T-helper 22 cell (primary cell): Measurements from ENCODE around the gene OR1F1.
A peak's percentile ranks its signal among the peaks of the same experiment; 100 is the strongest.
"Not testable (repeated sequence)": the region's sequence is repeated elsewhere in the genome, so short reads cannot be mapped to it uniquely, and the experiment has no call there.

ENCODE experiments used
- DNase-seq: peaks from one replicate; pipeline ENCODE4 v3.0.0-alpha.2; 2020; ENCODE audit warnings: low read depth

Gene OR1F1

DNA sequence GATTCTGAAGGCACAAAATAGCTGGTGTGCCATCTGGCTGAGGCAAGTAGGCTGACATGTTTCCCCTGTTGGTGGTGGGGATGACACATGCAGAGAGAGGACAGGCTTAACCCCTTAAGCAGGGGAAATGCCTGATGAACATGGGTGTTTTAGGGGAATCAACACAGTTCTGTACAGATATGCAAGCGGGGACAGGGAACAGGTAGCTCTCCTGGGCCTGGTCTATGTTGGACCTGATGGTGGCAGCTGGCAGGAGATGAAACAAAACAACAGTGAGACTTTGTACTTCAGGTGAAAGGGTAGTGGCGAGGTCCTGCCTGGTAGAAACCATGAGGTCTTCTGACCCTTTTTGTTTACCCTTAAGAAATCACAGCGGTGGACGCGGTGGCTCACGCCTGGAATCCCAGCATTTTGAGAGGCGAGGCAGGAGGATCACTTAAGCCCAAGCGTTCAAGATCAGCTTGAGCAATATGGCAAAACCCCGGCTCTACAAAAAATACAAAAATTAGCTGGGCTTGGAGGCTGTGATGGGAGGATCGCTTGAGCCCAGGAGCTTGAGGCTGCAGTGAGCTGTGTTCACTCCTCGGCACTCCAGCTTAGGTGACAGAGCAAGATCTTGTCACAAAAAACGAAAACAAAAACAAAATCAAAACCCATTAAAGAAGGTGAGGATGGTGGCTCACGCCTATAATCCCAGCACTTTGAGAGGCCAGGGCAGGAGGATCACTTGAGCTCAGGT, 10.5 kb downstream of the OR1F1 start:
- no peak for DNase-seq

DNA sequence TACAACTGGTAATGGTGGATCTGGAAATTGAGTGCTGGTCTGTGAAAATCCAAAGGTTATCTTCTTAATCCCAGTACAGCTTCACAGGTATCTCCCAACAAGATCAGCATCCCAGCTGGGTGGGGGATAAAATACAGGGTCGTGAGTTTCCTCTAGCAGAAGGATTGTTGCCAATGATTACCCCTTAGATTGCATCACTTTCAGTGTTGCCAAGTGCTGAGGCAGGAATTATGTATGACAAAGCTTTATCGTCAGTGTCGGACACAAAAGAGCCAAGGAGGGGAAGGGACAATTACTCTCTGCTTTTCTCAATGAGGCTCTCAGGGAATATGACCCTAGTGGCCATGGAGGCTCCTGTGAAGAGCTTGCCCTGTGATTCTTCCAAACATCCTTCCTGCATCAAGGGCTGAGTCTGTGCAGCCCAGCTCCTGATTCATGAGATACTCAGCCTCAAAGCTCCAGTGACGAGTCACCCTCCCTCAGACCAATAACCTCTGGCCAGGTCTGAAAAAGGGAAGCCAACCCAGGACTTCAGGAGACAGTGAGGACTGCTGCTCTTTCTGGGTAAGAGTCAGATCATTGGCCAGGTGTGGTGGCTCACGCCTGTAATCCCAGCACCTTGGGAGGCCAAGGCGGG, 15.0 kb downstream of the OR1F1 start:
- no peak for DNase-seq

DNA sequence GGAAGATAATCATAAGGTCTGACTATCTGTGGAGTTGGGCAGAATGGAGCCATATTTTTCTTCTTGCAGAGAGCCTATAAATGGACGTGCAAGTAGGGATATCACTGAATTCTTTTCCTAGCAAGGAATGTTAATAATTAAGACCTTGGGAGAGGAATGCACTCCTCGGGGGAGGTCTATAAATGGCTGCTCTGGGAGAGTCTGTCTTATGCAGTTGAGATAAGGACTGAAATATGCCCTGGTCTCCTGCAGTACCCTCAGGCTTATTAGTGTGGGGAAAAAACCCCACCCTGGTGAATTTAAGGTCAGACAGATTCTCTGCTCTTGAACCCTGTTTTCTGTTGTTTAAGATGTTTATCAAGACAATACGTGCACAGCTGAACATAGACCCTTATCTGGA, 17.9 kb downstream of the OR1F1 start:
- DNase-seq: not testable (repeated sequence)

DNA sequence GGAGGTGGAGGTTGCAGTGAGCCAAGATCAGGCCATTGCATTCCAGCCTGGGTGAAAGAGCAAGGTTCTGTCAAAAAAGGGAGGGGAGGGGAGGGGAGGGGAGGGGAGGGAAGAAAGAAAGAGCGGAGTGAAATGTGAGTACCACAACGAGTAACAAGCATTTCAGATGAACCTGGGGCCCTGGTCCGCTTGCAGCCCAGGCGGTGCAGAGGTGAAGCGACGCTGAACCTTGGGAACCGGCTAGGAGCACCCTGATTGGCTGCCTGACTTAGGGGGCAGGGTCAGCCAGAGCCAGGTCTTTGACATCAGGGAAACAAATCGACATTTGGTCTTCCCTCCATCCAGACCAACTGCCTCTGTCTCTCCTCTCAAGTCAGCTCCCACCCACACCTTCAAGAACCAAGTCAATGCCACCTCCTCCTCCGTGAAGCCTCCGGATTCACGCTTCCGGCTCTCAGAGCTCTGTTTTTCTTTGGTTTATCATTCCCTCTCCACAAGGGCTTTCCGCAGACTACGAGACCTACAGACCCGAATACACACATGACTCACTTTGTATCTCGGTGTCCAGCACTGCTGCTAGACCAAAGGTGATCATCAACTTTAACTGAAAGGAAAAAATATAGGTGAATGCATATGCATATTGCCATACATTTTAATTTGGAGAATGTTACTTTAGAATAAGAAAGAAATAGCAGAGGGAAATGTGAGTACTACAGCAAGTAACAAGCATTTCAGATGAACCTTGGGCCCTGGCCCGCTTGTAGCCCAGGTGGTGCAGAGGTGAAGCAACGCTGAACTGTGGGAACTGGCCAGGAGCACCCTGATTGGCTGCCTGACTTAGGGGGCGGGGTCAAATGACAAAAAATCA, 19.3 kb downstream of the OR1F1 start:
- DNase-seq: no peak

DNA sequence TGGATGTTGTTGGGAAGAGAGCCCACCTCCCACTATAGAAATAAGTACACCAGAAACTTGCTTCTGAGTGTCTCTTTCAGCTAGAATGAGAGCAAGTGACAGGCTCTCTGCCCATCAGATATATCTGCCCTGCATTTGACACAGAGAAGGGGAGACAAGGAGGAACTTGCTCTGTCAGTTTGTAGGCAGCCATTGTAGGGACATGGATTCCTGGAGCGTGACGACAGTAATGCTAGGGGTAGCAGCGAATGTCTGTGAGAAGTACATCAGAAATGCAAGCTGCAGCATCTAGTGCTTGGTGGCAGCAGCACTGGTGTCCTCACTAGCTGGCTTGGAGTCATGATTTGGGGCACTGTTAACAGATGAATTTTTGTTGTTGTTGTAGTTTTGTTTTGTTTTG, 24.0 kb downstream of the OR1F1 start:
- no peak for DNase-seq

DNA sequence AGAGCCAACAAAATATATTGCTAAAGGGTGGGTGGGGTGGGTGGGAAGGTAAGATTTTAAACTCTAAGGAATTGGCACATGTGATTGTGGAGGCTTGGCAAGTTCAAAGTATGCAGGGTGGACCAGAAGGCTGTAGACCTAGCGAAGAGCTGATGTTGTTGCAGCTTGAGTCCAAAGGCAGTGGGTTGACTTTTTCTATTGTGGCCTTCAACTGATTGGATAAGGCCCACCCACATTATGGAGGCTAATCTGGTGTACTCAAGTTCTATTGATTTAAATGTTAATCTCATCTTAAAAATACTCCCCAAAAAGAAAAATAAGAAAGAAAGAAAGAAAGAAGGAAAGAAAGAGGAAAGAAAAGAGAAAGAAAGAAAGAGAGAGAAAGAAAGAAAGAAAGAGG, 24.6 kb downstream of the OR1F1 start:
- no peak for DNase-seq

DNA sequence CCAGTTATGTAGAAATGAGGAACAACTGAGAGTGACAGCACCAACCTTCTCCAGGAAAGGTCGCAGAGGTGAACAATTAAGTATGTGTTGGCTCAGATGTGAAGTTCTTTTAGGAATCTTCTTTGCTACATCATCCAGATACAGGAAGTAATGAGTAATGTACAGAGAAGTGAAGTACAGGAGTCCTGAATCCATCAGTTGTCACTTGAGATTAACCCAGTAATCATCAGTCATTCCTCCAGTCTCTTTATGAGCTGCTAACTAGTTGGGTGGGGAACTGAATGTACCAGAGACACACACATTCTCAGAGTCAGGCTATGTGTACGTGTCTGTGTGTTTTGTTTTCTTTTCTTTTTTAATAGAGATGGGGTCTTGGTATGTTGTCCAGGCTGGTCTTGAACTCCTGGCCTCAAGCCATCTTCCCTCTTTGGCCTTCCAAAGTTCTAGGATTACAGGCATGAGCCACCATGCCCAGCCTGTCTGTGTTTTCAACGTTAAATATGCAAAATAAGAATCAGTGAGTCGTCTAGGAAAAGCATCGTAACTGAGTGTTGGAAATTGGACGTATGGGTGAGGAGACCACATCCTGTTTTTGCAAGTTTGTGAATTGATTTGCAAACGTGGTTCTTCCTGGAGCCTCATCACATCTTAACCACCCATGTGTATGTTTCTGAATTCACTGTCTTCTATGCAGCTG, 27.0 kb downstream of the OR1F1 start:
- DNase-seq: peak; percentile 26

DNA sequence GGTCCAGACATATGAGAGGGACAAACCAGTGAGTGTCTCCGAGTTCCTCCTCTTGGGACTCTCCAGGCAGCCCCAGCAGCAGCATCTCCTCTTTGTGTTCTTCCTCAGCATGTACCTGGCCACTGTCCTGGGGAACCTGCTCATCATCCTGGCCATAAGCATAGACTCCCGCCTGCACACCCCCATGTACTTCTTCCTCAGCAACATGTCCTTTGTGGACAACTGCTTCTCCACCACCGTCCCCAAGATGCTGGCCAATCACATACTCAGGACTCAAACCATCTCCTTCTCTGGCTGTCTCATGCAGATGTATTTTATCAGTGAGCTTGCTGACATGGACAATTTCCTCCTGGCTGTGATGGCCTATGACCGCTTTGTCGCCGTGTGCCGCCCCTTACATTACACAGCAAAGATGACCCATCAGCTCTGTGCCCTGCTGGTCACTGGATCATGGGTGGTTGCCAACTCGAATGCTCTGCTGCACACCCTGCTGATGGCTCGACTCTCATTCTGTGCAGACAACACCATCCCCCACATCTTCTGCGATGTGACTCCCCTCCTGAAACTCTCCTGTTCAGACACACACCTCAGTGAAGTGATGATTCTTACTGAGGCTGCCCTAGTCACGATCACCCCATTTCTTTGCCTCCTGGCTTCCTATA, 27.7 kb downstream of the OR1F1 start:
- DNase-seq: no peak

DNA sequence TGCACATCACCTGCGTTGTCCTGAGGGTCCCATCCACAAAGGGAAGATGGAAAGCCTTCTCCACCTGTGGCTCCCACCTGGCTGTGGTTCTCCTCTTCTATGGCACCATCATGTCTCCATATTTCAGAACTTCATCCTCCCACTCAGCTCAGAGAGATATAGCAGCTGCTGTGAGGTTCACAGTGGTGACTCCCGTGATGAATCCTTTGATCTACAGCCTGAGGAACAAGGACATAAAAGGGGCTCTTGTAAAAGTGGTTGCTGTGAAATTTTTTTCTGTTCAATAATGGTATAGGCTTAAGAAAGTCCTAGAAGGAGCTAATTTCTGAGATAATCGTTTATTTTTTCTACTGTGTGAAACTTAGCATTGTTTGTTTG, 28.2 kb downstream of the OR1F1 start:
- no peak for DNase-seq

DNA sequence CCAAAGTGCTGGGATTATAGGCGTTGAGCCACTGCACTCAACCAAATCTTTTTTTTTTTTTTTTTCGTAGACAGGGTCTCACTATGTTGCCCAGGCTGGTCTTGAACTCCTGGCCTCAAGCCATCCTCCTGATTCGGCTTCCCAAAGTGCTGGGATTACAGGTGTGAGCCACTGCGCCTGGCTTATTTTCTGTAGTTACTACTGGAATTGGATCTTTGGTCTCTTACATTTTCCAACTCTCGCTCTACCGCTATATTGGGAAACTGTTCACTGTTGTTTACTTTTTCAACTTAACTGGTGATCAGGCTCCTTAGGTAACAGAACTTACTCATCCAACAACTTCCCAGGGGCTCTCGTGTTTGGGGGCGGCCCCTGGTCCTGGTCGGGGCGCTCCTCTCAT, 32.8 kb downstream of the OR1F1 start:
- no peak for DNase-seq

DNA sequence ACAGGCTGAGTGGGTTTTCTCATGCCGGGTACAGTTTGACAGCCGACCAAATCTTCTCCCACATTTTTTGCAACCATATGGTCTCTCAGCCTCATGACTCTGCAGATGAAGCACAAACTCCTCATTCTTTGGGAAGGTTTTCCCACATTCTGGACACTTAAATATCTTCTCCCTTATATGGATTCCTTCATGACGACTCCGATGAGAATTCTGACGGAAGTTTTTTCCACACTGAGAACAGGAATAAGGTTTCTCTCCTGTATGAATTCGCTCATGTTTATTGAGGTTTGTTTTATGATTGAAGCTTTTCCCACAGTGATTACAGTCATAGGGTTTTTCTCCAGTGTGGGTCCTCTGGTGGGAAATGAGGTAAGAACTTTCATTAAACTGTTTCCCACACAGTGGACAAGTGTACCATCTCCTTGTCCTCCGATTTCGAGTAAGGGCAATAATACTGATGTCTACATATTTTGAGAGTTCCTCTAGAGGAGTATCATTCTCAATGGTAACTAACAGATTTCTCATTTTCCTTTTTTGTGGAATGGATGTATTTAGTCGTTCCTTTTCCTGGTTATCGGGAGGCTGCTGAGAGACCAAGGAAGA, 36.0 kb downstream of the OR1F1 start:
- DNase-seq: no peak

DNA sequence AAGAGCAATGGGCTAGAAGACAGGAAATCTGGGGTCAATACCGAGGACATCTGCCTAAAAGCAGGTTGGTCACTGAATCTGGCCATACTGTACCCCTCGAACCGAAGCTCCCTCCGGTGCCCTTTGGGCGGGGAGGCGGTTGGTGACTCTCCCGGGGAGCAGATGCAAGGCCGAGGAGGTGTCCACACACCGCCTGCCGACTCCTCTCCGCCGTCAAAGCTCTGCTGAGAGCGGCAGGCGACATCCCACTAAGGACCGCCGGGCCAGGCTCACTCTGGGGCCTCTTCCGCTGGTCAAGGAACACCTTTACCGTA, 46.5 kb downstream of the OR1F1 start:
- no peak for DNase-seq

DNA sequence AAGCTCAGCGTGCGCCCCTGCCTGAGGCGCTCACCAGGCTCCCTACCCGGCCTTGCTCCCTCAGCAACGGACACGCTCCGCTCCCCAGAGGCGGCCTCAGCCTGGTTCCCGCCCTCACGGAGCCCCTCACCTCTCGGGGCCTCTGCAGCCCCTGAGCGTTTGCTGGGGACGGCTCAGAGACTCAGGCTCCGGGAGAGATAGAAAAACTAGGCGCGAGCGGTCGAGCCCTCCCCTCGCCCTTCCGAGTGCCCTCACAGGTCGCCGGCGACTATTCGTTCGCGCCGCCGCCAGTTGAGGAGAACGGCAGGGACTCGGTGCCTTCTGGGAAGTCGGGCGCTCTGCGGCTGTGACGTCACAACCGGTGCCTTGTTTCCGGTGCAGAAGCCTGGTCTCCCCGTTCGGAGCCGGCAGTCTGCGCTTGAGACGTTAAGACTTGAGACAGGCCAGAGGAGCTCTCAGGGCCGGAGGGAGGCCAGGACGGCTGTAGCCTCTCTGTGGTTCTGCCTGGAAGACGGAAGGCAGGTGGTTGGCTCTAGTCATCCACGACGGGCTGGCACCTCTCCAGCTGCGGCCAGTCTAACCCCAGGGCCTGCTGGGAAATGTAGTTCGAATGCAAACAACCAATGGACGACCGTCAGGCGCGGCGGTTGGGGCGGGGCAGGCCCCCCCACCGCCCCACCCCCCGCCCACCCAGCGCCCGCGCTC, 47.0 kb downstream of the OR1F1 start, which contains the start of gene ZNF200:
Gene ZNF200 (minus strand): TSS at position 302 of the 705 bp plus-strand sequence. CDS start 1,403 bp downstream, outside the sequence.
- DNase-seq: peak; percentile 86

DNA sequence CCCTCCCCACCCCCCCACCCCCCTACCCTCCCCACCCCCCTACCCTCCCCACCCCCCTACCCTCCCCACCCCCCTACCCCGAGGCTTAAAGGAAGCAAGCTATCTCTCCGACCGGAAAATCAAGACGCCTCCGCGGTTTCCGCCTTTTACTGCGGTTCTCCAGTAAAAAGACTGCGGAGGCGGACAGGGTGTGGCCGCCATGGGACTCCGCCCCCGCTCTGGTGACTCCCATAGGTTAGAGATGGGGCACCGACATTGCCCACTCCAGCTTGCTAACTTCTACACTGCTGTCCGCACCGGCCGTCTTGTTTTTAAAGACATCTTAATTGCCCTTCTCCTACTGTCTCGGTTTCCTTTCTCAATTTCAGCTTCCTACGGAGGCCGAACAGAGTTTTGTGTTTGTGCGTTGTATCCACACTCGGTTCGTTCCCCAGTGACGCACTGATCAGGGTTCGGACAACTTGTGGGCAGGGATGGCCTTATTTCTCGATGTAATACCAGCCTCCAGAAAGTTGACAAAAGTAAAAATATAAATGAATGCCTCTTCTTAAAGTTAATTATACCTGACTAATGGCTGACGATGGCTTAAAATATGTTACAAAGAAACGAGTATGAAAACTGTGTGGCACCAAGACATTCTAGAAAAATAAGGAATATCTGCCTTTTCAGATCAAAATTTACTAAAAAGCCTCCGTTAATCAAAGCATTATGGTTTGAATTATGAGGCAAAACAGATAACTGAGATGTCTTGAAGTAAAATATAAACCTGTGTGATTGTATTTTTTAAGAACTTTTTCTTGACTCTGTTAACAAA, 48.1 kb downstream of the OR1F1 start:
- DNase-seq: peak; percentile 53

DNA sequence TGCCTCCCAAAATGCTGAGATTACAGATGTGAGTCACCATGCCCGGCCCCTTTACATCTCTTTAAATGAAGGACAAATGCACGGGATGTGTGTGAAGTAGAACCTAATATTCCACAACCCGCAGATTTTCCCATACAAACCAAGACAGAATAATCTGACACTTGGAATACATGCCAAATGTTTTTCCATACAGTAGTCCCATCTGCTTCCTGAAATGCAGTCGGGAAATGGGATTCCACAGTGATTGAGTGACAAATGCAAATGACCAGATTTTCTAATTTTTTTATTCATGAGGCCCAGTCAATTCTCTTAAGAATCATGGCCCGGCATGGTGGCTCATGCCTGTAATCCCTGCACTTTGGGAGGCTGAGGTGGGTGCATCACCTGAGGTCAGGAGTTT, 53.8 kb downstream of the OR1F1 start:
- DNase-seq: no peak

DNA sequence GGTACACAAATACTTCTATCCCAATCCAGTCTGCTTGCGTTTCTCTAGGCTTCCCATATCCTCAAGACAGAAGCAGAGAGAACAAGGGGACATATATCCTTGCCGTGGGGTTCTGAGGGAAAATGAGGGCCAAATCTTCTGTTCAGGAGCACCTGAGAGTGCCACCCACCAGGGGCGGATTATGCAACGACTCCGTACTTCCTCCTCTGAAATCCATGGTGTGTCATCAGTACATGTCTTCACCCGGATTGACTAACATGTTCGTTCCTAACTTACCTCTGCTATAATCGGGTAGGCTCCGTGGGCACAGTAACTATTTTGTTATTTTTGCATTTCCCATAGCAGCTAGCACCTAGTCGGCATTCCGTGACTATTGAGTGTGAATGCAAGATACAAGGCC, 54.7 kb downstream of the OR1F1 start:
- DNase-seq: no peak

DNA sequence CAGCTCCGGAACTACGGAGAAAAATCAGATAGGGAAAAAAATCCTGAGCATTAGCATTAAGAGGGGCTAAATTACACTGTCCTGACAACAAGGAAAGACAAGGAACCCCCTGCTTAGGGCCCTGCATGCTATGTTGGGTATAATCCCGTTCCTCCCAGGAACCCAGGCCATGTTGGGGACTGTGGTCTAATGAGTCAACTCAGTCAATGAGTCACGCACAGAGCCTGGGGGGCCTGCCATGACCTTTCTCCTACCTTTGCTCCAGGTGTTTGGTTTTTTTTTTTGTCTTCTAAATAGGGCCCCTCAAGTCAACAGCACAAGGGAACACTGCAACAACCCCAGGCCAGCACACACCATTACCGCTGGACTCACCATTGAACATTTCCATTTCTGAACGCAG, 55.9 kb downstream of the OR1F1 start:
- no peak for DNase-seq

DNA sequence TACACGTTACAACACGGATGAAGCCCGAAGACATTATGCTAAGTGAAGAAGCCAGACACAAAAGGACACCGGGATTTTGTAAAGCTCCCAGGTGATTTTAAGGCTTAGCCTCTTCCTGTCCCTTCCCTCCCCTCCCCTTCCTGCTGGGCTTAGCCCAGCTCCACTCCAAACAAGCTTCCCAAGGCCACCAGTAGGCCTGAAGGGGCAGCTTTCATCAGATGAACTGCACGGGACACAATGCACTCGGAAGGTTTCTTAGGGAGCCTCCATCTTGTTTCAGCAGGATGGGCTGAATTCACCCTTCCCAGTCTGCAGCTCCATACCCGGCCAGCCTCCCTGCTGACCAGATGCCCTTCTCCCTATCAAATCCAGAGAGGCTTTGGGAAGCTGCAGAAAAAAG, 58.0 kb downstream of the OR1F1 start:
- DNase-seq: no peak

DNA sequence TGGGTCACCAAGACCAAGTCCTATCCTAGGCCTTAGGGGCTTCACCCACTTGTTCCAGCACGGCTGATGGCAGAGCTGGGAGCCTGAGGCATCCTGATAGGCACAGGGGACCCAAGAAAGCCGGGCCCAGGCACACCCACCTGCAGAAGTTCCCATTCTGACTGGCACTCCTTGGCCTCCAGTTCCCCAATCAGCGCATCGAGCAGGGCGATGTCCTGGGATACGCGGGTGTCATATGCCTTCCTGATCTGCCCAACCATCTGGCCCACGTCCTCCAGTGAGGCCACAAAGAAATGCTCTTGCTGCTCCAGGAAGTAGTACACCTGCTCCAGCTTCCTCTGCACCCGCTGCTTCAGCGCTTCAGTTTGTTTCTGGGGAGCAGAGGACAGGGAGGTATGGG, 58.9 kb downstream of the OR1F1 start:
- DNase-seq: no peak

DNA sequence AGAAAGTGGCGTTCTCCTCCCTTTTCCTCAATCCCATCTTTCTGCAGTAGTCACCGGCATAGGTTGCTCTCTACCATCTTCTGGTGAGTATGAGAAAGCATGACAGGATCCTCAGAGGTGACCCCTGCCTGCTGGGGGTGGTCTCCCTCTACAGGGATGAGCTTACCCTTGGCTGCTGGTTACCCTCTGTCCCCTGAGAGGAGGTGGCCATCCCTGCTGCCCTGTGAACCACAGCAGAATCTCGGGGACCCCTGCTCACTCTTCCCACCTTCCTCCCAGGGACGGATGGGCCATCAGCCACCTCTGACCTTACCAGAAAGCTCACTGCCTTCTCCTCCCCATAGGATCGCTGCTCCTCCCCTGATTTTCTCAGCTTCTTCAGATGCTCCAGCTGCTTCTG, 60.6 kb downstream of the OR1F1 start:
- DNase-seq: no peak
